HG02571 (cell line): ENCODE results near the gene MBD3L3.
"Not testable (repeated sequence)": the region's sequence is repeated elsewhere in the genome, so short reads cannot be mapped to it uniquely, and the experiment has no call there.

Experiments used
- ATAC-seq: cut with Tn5 transposase; IDR thresholded peaks from one replicate; pipeline ENCODE4 v1.9.1; 2021; ENCODE audit warnings: mild to moderate bottlenecking, moderate library complexity; ENCODE audit not compliant: unreplicated experiment

The MBD3L3 gene

GRCh38 chr19:7063764-7064418 lies 5.4 kb upstream of the MBD3L3 start:
- no peak for ATAC-seq

GRCh38 chr19:7063339-7063738 lies 4.9 kb upstream of the MBD3L3 start:
- ATAC-seq, result no peak

DNA sequence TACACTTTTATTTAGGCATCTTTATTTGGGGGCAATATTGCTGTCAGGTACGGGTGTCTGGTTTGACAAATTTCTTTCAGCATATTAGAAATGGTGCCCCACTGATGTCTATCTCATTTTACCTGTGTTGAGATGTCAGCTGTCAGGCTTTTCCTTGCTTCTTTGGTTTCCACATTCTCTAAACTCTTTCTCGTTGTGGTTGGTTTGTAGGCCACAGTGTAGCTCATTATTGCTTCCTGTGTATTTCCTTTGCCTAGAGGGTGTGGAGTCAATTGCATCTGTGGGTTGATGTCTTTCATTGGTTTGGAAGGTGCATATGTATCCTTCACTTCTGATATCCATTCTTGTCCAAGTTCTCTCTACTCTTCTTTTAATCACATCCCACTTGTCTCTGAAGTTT lies 1.5 kb upstream of the MBD3L3 start:
- not testable (repeated sequence) for ATAC-seq

GRCh38 chr19:7056371-7056770 lies 2.1 kb downstream of the MBD3L3 start:
- ATAC-seq, result not testable (repeated sequence)

GRCh38 chr19:7055679-7056078 lies 2.8 kb downstream of the MBD3L3 start:
- not testable (repeated sequence) for ATAC-seq

- not testable (repeated sequence) for ATAC-seq
Measured at GRCh38 chr19:7054635-7055368, 3.7 kb downstream of the MBD3L3 start.

DNA sequence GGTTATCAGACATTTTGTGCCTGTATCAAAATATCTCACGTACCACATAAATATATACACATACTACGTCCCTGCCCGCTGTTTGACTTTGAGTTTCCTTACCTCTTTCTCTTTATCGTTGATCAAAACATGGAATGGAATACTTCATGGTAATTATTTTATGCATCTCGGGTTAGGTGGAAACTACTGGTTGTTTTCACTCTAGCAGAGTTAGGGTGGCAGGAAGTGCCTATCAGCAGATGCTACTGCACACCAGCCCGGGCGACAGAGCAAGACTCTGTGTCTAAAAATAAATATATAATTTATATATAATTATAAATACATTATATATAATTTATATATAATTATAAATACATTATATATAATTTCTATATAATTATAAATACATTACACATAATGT lies 5.6 kb downstream of the MBD3L3 start:
- ATAC-seq, result not testable (repeated sequence)

- ATAC-seq, result not testable (repeated sequence)
Measured at GRCh38 chr19:7051421-7051820, 7.1 kb downstream of the MBD3L3 start.

DNA sequence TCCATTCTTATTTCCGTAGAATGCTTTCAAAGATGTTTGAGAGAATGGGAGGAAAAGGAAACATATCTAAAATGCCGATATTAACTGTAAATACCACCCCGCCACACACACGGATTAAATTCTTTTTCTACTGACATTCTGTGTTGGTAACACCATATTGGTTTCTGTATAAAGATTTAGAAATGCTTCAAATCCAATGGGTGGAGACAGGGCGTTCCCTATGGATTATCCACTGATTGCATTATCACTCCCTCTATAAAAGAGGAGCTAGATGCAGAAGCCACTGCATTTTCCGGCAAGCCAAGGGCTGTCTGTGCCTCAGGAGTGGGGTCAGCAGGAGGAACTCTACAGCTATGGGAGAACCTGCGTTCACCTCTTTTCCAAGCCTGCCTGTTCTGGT lies 9.5 kb downstream of the MBD3L3 start, which contains the start of gene MBD3L2:
Gene MBD3L2, plus strand, starts transcription at position 301 of the 400 bp plus-strand sequence. Its CDS starts 53 bp downstream, at position 354.
- ATAC-seq, result not testable (repeated sequence)

GRCh38 chr19:7041563-7041962 lies 16.9 kb downstream of the MBD3L3 start:
- not testable (repeated sequence) for ATAC-seq

GRCh38 chr19:7040079-7040478 lies 18.4 kb downstream of the MBD3L3 start, which contains the start of gene MBD3L4:
Gene MBD3L4, minus strand, starts transcription at chr19:7040179. Its CDS starts 35 bp downstream, at chr19:7040144.
- not testable (repeated sequence) for ATAC-seq

GRCh38 chr19:7030278-7030677 lies 28.2 kb downstream of the MBD3L3 start, which contains the start of gene MBD3L5:
Gene MBD3L5, plus strand, starts transcription at chr19:7030578. Its CDS starts 34 bp downstream, at chr19:7030612.
- ATAC-seq, result not testable (repeated sequence)

DNA sequence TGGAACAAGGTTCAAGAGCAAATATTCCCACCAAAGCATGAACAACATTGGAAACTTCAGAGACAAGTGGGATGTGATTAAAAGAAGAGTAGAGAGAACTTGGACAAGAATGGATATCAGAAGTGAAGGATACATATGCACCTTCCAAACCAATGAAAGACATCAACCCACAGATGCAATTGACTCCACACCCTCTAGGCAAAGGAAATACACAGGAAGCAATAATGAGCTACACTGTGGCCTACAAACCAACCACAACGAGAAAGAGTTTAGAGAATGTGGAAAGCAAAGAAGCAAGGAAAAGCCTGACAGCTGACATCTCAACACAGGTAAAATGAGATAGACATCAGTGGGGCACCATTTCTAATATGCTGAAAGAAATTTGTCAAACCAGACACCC lies 29.7 kb downstream of the MBD3L3 start:
- not testable (repeated sequence) for ATAC-seq

DNA sequence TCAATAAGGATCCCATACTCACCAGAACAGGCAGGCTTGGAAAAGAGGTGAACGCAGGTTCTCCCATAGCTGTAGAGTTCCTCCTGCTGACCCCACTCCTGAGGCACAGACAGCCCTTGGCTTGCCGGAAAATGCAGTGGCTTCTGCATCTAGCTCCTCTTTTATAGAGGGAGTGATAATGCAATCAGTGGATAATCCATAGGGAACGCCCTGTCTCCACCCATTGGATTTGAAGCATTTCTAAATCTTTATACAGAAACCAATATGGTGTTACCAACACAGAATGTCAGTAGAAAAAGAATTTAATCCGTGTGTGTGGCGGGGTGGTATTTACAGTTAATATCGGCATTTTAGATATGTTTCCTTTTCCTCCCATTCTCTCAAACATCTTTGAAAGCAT lies 37.1 kb downstream of the MBD3L3 start, which contains the start of gene MBD3L2B:
Gene MBD3L2B, minus strand, starts transcription at position 101 of the 400 bp plus-strand sequence. Its CDS starts 34 bp downstream, at position 67.
- ATAC-seq, result not testable (repeated sequence)

GRCh38 chr19:7018828-7019227 lies 39.6 kb downstream of the MBD3L3 start:
- ATAC-seq, result no peak

GRCh38 chr19:7013678-7014077 lies 44.8 kb downstream of the MBD3L3 start:
- ATAC-seq, result no peak

DNA sequence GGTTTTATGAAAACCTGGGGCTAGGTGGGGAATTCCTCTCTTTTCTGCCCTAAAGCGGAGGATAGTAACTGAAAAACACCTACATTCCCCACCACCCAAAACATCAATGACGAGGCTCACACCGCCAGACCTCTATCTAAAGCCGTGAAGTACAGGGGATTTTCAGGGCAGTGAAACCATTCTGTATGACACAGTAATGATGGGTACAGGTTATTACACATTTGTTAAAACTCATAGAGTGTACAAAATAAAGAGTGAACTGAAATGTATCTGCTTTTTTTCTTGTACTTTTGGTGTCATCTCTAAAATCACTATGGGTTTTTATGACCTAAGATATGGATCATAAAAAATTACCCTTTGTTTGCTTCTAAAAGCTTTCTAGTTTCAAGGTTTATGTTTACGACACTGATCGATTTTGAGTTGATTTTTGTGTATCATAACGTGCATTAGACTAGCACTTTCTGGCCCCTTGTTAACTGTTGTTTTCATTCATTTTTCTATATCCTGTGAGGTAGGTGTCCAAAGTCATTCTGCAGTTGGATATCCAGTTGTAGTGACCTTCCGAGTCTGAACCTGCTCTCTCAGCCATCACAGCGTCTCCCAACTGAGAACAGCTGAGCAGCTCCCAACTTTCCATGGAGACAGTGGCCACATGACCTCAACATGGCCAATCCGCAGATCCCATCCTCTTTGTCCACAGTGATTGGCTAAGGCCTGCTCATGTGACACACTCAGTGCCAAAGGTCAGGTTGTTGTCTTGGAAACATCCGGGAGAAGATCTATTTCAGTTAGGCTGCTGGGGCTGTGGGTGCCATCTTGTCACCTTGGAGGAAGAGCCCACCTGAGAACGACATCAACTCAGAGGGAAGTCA lies 47.5 kb downstream of the MBD3L3 start:
- no peak for ATAC-seq

- ATAC-seq, result no peak
Measured at GRCh38 chr19:7007859-7008258, 50.6 kb downstream of the MBD3L3 start.
